Measurements from ENCODE around the gene SIPA1L2.

DNA sequence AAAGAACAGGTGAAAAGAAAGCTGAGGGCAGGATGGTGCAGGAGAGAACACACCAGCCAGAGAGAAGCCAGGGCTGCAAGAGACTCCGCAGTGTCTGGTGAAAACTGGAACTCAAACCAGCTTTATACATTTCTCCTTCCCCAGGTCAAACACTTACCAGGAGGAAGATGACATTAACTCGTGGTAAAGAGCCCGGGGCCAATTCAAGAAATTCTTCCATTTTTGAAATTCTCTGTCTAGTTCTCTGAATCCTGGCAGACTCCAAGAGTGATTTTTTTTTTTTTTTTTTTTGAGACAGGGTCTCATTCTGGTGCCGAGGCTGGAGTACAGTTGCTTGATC is 25.8 kb upstream of the SIPA1L2 start:
- TF ChIP-seq, protein P1, sequence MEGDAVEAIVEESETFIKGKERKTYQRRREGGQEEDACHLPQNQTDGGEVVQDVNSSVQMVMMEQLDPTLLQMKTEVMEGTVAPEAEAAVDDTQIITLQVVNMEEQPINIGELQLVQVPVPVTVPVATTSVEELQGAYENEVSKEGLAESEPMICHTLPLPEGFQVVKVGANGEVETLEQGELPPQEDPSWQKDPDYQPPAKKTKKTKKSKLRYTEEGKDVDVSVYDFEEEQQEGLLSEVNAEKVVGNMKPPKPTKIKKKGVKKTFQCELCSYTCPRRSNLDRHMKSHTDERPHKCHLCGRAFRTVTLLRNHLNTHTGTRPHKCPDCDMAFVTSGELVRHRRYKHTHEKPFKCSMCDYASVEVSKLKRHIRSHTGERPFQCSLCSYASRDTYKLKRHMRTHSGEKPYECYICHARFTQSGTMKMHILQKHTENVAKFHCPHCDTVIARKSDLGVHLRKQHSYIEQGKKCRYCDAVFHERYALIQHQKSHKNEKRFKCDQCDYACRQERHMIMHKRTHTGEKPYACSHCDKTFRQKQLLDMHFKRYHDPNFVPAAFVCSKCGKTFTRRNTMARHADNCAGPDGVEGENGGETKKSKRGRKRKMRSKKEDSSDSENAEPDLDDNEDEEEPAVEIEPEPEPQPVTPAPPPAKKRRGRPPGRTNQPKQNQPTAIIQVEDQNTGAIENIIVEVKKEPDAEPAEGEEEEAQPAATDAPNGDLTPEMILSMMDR (conservative IDR thresholded peaks at IDR 0.05; ENCODE audit: low read depth, low read length): no peak
- no peak for TF ChIP-seq EZH2 (IDR thresholded peaks at IDR 0.05; ENCODE audit: borderline replicate concordance, low read depth, low read length, poor library complexity, severe bottlenecking)

Measured in A673 (cell line).